HL-60 (cell line): ENCODE results near the gene NT5C.

Source experiments
- DNase-seq, 2 experiments: peaks; one replicate each; pipeline ENCODE4 v3.0.0-alpha.2; 2010 to 2020; ENCODE audit warnings: low read depth in 1 of 2, low spot score in 1 of 2
- H3K27ac ChIP-seq: fragments of 250-450 bp; sonication (Bioruptor Pico); replicated peaks from 2 replicates; pipeline ENCODE4 v1.5.1; 2020; ENCODE audit warnings: mild to moderate bottlenecking, moderate library complexity
- H3K27me3 ChIP-seq: fragments of 250-450 bp; sonication (Bioruptor Pico); 2 replicates; pipeline ENCODE4 v1.5.1; 2021; ENCODE audit warnings: mild to moderate bottlenecking, moderate library complexity; ENCODE audit not compliant: insufficient read depth, poor library complexity, severe bottlenecking
- H3K4me3 ChIP-seq: replicated peaks from 2 replicates; pipeline ENCODE4 v1.5.1; 2011; ENCODE audit warnings: mild to moderate bottlenecking, control low read depth, low read length; ENCODE audit not compliant: insufficient read depth
- GABPA ChIP-seq: IDR thresholded peaks from 2 replicates; pipeline ENCODE4 v1.6.1; 2012; ENCODE audit warnings: low read depth
- POLR2AphosphoS5 ChIP-seq: IDR thresholded peaks from 2 replicates; pipeline ENCODE4 v1.6.1; 2012; ENCODE audit warnings: low read depth
- SPI1 ChIP-seq: IDR thresholded peaks from 2 replicates; pipeline ENCODE4 v1.6.1; 2012; ENCODE audit warnings: low read depth, mild to moderate bottlenecking, borderline replicate concordance
- TF ChIP-seq, protein P1 (sequence below): IDR thresholded peaks from 2 replicates; pipeline ENCODE4 v1.6.1; 2012; ENCODE audit warnings: low read depth; ENCODE audit not compliant: insufficient replicate concordance
- TF ChIP-seq, protein P2 (sequence below): IDR thresholded peaks from one replicate; pipeline ENCODE4 v1.5.1; 2011; ENCODE audit warnings: low read length, control low read depth, inconsistent platforms; ENCODE audit not compliant: insufficient read depth

NT5C gene

DNA sequence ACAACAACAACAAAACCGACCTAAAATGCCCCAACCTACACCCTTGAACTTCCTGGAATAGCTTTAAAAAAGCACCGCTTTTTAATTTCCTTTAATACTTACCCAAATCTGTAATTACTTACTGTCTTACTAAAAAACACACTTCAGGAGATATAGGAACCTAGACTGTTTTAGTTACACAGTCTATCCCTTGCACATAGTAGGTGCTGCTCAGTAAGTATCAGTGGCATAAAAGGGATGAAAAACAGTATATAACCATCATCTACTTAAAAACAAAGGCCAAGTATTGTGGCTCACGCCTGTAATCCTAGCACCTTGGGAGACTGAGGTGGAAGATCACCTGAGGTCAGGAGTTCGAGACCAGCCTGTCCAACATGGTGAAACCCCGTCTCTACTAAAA is 45.1 kb upstream of the NT5C start:
- H3K27me3 ChIP-seq: no peaks in the 10 kb centered on the region
- no peak overlapping the region for H3K4me3 ChIP-seq
- no peak for DNase-seq
- no peak overlapping the region for H3K27ac ChIP-seq
- TF ChIP-seq GABPA: no peak
- TF ChIP-seq SPI1: no peak
- TF ChIP-seq, protein P1, sequence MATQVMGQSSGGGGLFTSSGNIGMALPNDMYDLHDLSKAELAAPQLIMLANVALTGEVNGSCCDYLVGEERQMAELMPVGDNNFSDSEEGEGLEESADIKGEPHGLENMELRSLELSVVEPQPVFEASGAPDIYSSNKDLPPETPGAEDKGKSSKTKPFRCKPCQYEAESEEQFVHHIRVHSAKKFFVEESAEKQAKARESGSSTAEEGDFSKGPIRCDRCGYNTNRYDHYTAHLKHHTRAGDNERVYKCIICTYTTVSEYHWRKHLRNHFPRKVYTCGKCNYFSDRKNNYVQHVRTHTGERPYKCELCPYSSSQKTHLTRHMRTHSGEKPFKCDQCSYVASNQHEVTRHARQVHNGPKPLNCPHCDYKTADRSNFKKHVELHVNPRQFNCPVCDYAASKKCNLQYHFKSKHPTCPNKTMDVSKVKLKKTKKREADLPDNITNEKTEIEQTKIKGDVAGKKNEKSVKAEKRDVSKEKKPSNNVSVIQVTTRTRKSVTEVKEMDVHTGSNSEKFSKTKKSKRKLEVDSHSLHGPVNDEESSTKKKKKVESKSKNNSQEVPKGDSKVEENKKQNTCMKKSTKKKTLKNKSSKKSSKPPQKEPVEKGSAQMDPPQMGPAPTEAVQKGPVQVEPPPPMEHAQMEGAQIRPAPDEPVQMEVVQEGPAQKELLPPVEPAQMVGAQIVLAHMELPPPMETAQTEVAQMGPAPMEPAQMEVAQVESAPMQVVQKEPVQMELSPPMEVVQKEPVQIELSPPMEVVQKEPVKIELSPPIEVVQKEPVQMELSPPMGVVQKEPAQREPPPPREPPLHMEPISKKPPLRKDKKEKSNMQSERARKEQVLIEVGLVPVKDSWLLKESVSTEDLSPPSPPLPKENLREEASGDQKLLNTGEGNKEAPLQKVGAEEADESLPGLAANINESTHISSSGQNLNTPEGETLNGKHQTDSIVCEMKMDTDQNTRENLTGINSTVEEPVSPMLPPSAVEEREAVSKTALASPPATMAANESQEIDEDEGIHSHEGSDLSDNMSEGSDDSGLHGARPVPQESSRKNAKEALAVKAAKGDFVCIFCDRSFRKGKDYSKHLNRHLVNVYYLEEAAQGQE: no peak
- TF ChIP-seq, protein P2, sequence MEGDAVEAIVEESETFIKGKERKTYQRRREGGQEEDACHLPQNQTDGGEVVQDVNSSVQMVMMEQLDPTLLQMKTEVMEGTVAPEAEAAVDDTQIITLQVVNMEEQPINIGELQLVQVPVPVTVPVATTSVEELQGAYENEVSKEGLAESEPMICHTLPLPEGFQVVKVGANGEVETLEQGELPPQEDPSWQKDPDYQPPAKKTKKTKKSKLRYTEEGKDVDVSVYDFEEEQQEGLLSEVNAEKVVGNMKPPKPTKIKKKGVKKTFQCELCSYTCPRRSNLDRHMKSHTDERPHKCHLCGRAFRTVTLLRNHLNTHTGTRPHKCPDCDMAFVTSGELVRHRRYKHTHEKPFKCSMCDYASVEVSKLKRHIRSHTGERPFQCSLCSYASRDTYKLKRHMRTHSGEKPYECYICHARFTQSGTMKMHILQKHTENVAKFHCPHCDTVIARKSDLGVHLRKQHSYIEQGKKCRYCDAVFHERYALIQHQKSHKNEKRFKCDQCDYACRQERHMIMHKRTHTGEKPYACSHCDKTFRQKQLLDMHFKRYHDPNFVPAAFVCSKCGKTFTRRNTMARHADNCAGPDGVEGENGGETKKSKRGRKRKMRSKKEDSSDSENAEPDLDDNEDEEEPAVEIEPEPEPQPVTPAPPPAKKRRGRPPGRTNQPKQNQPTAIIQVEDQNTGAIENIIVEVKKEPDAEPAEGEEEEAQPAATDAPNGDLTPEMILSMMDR: no peak
- no peak for TF ChIP-seq POLR2AphosphoS5

DNA sequence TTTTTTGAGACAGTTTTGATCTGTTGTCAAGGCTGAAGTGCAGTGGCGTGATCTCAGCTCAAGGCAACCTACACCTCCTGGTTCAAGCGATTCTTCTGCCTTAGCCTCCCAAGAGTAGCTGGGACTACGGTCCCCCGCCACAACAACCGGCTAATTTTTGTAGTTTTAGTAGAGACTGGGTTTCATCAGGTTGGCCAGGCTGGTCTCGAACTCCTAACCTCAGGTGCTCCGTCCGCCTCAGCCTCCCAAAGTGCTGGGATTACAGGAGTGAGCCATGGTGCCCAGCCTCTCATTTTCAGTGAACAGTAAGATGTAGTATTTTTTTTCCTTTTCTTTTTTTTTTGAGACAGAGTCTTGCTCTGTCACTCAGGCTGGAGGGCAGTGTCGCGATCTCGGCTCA is 43.5 kb upstream of the NT5C start:
- DNase-seq: no peak
- TF ChIP-seq GABPA (no peak), POLR2AphosphoS5 (no peak), SPI1 (no peak)
- TF ChIP-seq, protein P1: no peak
- TF ChIP-seq, protein P2: no peak
- no peak overlapping the region for H3K4me3 ChIP-seq

DNA sequence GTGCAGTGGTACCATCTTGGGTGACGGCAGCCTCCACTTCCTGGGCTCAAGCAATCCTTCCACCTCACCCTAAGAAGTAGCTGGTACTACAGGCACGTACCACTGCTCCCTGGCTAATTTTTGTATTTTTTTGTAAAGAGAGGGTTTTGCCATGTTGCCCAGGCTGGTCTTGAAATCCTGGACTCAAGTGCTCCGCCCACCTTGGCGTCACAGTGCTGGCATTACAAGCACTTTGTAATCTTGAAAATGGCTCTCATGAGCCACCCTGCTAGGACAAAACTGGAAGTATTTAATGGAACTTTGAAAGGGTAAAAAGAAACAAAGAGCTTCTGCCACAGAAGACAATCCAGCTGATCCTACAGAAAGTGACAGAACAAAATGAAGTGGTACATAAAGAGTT is 42.0 kb upstream of the NT5C start:
- no peak overlapping the region for H3K27ac ChIP-seq
- H3K27me3 ChIP-seq: no peaks in the 10 kb centered on the region
- no peak for DNase-seq
- TF ChIP-seq, protein P1: no peak
- TF ChIP-seq GABPA (no peak), SPI1 (no peak), POLR2AphosphoS5 (no peak)
- TF ChIP-seq, protein P2: no peak
- H3K4me3 ChIP-seq: no peak overlapping the region

More for the DNA sequence above, 43.5 kb upstream of the NT5C start:
- no peak overlapping the region for H3K27ac ChIP-seq
- H3K27me3 ChIP-seq: no peaks in the 10 kb centered on the region
